Astrocyte of the spinal cord (primary cell): ENCODE data around the gene NKD2.

Source experiments
- DNase-seq: peaks from one replicate; pipeline ENCODE4 v3.0.0; 2011; ENCODE audit warnings: low read depth, low spot score
- H3K4me3 ChIP-seq: 2 replicates; pipeline ENCODE4 v1.5.1; 2011; ENCODE audit warnings: low read depth, mild to moderate bottlenecking, low read length, moderate library complexity
- in situ Hi-C: cut with HindIII; loops from 2 replicates; pipeline ENCODE4 v1.10.0; 2017; ENCODE audit warnings: low sequenced_read_pairs
- TF ChIP-seq, protein P1 (sequence below): IDR thresholded peaks from 2 replicates; pipeline ENCODE4 v1.5.1; 2012; ENCODE audit warnings: low read depth, mild to moderate bottlenecking, low read length, inconsistent platforms

NKD2 gene

GRCh38 chr5:1039210-1039548 is 30.6 kb downstream of the NKD2 start:
- no peak for DNase-seq
- in situ Hi-C loops, result no loop called here
- TF ChIP-seq, protein P1, sequence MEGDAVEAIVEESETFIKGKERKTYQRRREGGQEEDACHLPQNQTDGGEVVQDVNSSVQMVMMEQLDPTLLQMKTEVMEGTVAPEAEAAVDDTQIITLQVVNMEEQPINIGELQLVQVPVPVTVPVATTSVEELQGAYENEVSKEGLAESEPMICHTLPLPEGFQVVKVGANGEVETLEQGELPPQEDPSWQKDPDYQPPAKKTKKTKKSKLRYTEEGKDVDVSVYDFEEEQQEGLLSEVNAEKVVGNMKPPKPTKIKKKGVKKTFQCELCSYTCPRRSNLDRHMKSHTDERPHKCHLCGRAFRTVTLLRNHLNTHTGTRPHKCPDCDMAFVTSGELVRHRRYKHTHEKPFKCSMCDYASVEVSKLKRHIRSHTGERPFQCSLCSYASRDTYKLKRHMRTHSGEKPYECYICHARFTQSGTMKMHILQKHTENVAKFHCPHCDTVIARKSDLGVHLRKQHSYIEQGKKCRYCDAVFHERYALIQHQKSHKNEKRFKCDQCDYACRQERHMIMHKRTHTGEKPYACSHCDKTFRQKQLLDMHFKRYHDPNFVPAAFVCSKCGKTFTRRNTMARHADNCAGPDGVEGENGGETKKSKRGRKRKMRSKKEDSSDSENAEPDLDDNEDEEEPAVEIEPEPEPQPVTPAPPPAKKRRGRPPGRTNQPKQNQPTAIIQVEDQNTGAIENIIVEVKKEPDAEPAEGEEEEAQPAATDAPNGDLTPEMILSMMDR, result no peak
- H3K4me3 ChIP-seq, result no peak overlapping the region

DNA sequence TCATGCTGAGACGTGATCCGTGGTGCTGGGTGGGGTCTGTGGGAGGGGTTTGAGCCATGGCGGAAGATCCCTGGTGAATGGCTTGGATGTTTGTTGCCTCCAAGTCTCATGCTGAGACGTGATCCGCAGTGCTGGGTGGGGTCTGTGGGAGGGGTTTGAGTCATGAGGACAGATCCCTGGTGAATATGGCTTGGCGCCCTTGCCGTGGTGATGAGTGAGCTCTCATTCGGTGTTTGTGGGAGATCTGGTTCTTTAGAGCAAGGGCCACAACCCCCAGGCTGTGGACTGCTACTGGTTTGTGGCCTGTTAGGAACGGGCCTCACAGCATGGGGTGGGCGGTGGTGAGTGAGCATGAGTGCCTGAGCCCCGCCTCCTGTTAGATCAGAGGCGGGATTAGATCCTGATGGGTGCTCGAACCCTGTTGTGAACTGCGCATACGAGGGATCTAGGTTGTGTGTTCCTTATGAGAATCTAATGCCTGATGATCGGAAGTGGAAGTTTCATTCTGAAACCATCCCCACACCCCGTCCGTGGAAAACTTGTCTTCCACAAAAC is 31.2 kb downstream of the NKD2 start:
- DNase-seq, result no peak
- TF ChIP-seq, protein P1, result no peak
- H3K4me3 ChIP-seq, result no peak overlapping the region
- in situ Hi-C loops, result no loop called here

- H3K4me3 ChIP-seq, result no peak overlapping the region
- in situ Hi-C loops, result no loop called here
- TF ChIP-seq, protein P1, result no peak
- no peak for DNase-seq
Observed at GRCh38 chr5:1040571-1040970, 32.0 kb downstream of the NKD2 start.

- no peak for DNase-seq
- H3K4me3 ChIP-seq, result no peak overlapping the region
- in situ Hi-C loops, result no loop called here
- TF ChIP-seq, protein P1, result no peak
Observed at GRCh38 chr5:1041225-1042143, 32.9 kb downstream of the NKD2 start.

DNA sequence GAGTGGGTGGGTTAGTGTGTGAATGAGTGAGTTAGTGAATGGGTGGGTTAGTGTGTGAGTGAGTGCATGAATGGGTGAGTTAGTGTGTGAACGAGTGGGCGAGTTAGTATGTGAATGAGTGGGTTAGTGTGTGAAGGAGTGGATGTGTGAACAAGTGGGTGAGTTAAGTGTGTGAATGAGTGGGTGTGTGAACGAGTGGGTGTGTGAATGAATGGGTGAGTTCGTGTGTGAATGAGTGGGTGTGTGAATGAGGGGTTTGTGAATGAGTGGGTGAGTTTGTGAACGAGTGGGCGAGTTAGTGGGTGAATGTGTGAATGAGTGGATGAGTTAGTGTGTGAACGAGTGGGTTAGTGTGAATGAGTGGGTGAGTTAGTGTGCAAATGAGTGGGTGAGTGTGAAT is 34.0 kb downstream of the NKD2 start:
- DNase-seq, result no peak
- TF ChIP-seq, protein P1, result no peak
- H3K4me3 ChIP-seq, result no peak overlapping the region
- in situ Hi-C loops, result no loop called here

- TF ChIP-seq, protein P1, result no peak
- DNase-seq, result no peak
- in situ Hi-C loops, result no loop called here
- no peak overlapping the region for H3K4me3 ChIP-seq
Observed at GRCh38 chr5:1043327-1043726, 34.7 kb downstream of the NKD2 start.
